Measurements from ENCODE around the gene BGLAP. TPM values are rescaled to one million over a fixed set of nuclear protein-coding genes. Genes with fewer than 3 reads are reported as not detected.

BGLAP gene
- total and polyA plus RNA-seq, 2 of the 13 experiments (the other 11 are each of a cell fraction or from before 2014, with no cell fraction given), result 0.62 to 1.6 TPM

DNA sequence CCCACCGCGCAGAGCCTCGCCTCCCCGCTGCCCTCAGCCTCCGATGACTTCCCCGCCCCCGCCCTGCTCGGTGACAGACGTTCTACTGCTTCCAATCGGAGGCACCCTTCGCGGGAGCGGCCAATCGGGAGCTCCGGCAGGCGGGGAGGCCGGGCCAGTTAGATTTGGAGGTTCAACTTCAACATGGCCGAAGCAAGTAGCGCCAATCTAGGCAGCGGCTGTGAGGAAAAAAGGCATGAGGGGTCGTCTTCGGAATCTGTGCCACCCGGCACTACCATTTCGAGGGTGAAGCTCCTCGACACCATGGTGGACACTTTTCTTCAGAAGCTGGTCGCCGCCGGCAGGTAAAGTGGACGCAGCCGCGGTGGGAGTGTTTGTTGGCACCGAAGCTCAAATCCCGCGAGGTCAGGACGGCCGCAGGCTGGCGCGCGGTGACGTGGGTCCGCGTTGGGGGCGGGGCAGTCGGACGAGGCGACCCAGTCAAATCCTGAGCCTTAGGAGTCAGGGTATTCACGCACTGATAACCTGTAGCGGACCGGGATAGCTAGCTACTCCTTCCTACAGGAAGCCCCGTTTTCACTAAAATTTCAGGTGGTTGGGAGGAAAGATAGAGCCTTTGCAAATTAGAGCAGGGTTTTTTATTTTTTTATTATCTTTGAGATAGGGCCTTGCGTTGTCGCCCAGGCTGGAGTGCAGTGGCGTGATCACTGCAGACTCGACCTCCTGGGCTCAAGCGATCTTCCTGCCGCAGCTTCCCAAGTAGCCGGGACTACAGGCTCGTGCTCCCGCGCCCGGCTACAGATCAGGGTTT is 28.9 kb upstream of the BGLAP start, which contains the start of gene PMF1:
Gene PMF1 (plus strand): TSS at position 175 of the 811 bp plus-strand sequence. CDS start 9 bp downstream, at position 184.
- Histone ChIP-seq H3K79me2 (ENCODE audit: insufficient read depth, low read length) (peaks cover 28% of the 10 kb centered on the region), H3K4me1 (ENCODE audit: insufficient read depth, low read length) (peaks cover 36% of the 10 kb centered on the region), H3K9ac (ENCODE audit: insufficient read depth, low read depth, low read length) (peak within 1 kb of the TSS; percentile 97), H4K20me1 (ENCODE audit: insufficient read depth, low read length) (no peaks in the 10 kb centered on the region), H3K4me2 (ENCODE audit: low read depth, low read length) (peak within 1 kb of the TSS; percentile 93), H2AFZ (ENCODE audit: low read length) (peak within 1 kb of the TSS; percentile 91), H3K36me3 (replicated peaks in 1 of 2; ENCODE audit: control insufficient read depth in 1 of 2, insufficient read depth in 2 of 2, low read length in 2 of 2) (peaks cover 7 to 34% of the 10 kb centered on the region in 2 experiments), H3K4me3 (replicated peaks in 1 of 3; ENCODE audit: insufficient read depth in 1 of 3, low read depth in 2 of 3, low read length in 3 of 3) (peak within 1 kb of the TSS; percentile 75 to 88 (median 82)), H3K9me3 (ENCODE audit: low read length) (no peaks in the 10 kb centered on the region), H3K27me3 (ENCODE audit: control insufficient read depth in 1 of 2, insufficient read depth in 2 of 2, low read length in 2 of 2) (no peaks in the 10 kb centered on the region; a peak in 1 of 5 replicates), H3K27ac (ENCODE audit: extremely low read length, insufficient read depth, low read length) (peak within 1 kb of the TSS; percentile 99)
- 2% methylated on average over 35 of the region's 61 CpGs for WGBS (ENCODE audit: low lambda C conversion rate)
- intact Hi-C loops (cut with micrococcal nuclease; ENCODE audit: unreplicated experiment), result no loop called here
- TSS peak; percentile 84 for BruUV-seq (replicated peaks)
- in situ Hi-C loops (cut with HindIII; ENCODE audit: extremely low pct_ligation_motif_present, low pct_unique_long_range_greater_than_20kb), result no loop called here
- DNase-seq (ENCODE audit: low spot score) (peak; percentile 92), FAIRE-seq (no peak), ATAC-seq (peak; percentile 98)
- CTCF ChIA-PET (ENCODE audit: low intra/inter-chr PET ratio, low total read pairs), result interaction anchor here (0.8 kb wide), 1 partner anchor 20 kb away, joined by 3 read pairs; no protein-coding TSS in a partner anchor
- POLR2A ChIA-PET, result interaction anchor here (0.8 to 3.0 kb wide), 36 partner anchors 10 to 354 kb away, joined by 3 to 61 read pairs (median 6); partner anchors contain the start of genes KHDC4, MEF2D, PAQR6 and SLC25A44
- peak; percentile 86 for TF ChIP-seq ZNF543 (CRISPR knock-in tag; IDR thresholded peaks at IDR 0.05)
- TF ChIP-seq, protein P1, sequence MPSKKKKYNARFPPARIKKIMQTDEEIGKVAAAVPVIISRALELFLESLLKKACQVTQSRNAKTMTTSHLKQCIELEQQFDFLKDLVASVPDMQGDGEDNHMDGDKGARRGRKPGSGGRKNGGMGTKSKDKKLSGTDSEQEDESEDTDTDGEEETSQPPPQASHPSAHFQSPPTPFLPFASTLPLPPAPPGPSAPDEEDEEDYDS (CRISPR knock-in tag; IDR thresholded peaks at IDR 0.05), result peak; percentile 80
- TF ChIP-seq, protein P2, sequence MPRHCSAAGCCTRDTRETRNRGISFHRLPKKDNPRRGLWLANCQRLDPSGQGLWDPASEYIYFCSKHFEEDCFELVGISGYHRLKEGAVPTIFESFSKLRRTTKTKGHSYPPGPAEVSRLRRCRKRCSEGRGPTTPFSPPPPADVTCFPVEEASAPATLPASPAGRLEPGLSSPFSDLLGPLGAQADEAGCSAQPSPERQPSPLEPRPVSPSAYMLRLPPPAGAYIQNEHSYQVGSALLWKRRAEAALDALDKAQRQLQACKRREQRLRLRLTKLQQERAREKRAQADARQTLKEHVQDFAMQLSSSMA (CRISPR knock-in tag; IDR thresholded peaks at IDR 0.05), result 0 out of 2 replicates have a peak, but pooled peaks have one; percentile 68
- no peak for TF ChIP-seq ATM (IDR thresholded peaks at IDR 0.05; ENCODE audit: borderline replicate concordance)
- TF ChIP-seq, protein P3, sequence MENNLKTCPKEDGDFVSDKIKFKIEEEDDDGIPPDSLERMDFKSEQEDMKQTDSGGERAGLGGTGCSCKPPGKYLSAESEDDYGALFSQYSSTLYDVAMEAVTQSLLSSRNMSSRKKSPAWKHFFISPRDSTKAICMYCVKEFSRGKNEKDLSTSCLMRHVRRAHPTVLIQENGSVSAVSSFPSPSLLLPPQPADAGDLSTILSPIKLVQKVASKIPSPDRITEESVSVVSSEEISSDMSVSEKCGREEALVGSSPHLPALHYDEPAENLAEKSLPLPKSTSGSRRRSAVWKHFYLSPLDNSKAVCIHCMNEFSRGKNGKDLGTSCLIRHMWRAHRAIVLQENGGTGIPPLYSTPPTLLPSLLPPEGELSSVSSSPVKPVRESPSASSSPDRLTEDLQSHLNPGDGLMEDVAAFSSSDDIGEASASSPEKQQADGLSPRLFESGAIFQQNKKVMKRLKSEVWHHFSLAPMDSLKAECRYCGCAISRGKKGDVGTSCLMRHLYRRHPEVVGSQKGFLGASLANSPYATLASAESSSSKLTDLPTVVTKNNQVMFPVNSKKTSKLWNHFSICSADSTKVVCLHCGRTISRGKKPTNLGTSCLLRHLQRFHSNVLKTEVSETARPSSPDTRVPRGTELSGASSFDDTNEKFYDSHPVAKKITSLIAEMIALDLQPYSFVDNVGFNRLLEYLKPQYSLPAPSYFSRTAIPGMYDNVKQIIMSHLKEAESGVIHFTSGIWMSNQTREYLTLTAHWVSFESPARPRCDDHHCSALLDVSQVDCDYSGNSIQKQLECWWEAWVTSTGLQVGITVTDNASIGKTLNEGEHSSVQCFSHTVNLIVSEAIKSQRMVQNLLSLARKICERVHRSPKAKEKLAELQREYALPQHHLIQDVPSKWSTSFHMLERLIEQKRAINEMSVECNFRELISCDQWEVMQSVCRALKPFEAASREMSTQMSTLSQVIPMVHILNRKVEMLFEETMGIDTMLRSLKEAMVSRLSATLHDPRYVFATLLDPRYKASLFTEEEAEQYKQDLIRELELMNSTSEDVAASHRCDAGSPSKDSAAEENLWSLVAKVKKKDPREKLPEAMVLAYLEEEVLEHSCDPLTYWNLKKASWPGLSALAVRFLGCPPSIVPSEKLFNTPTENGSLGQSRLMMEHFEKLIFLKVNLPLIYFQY (CRISPR knock-in tag; IDR thresholded peaks at IDR 0.05; ENCODE audit: borderline replicate concordance), result peak; percentile 55; the same call in 1 of the 2 replicates
- TF ChIP-seq MXI1 (IDR thresholded peaks at IDR 0.05; ENCODE audit: borderline replicate concordance, low read depth, low read length), result peak; percentile 48; the same call in 1 of the 3 replicates
- TF ChIP-seq, protein P4, sequence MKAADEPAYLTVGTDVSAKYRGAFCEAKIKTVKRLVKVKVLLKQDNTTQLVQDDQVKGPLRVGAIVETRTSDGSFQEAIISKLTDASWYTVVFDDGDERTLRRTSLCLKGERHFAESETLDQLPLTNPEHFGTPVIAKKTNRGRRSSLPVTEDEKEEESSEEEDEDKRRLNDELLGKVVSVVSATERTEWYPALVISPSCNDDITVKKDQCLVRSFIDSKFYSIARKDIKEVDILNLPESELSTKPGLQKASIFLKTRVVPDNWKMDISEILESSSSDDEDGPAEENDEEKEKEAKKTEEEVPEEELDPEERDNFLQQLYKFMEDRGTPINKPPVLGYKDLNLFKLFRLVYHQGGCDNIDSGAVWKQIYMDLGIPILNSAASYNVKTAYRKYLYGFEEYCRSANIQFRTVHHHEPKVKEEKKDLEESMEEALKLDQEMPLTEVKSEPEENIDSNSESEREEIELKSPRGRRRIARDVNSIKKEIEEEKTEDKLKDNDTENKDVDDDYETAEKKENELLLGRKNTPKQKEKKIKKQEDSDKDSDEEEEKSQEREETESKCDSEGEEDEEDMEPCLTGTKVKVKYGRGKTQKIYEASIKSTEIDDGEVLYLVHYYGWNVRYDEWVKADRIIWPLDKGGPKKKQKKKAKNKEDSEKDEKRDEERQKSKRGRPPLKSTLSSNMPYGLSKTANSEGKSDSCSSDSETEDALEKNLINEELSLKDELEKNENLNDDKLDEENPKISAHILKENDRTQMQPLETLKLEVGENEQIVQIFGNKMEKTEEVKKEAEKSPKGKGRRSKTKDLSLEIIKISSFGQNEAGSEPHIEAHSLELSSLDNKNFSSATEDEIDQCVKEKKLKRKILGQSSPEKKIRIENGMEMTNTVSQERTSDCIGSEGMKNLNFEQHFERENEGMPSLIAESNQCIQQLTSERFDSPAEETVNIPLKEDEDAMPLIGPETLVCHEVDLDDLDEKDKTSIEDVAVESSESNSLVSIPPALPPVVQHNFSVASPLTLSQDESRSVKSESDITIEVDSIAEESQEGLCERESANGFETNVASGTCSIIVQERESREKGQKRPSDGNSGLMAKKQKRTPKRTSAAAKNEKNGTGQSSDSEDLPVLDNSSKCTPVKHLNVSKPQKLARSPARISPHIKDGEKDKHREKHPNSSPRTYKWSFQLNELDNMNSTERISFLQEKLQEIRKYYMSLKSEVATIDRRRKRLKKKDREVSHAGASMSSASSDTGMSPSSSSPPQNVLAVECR (CRISPR knock-in tag; IDR thresholded peaks at IDR 0.05; ENCODE audit: borderline replicate concordance), result peak; percentile 81
- peak; percentile 46; the same call in 1 of the 2 replicates for TF ChIP-seq KLF15 (CRISPR knock-in tag; IDR thresholded peaks at IDR 0.05; ENCODE audit: borderline replicate concordance)
- peak; percentile 36; the same call in 1 of the 2 replicates for TF ChIP-seq FOXA3 (CRISPR knock-in tag; IDR thresholded peaks at IDR 0.05)
- TF ChIP-seq MZF1 (CRISPR knock-in tag; IDR thresholded peaks at IDR 0.05; ENCODE audit: borderline replicate concordance), result no peak
- TF ChIP-seq HNRNPL (IDR thresholded peaks at IDR 0.05; ENCODE audit: low read depth, low read length), result peak; percentile 67; the same call in 1 of the 2 replicates
- TF ChIP-seq JUN (CRISPR knock-in tag; IDR thresholded peaks at IDR 0.05), result peak; percentile 74; the same call in 1 of the 2 replicates

Measured in HepG2 (cell line).